ENCODE results near the gene AXIN1. TPM values are rescaled to one million over a fixed set of nuclear protein-coding genes. Genes with fewer than 3 reads are reported as not detected.
A peak's percentile ranks its signal among the peaks of the same experiment; 100 is the strongest.

The AXIN1 gene
- total and polyA plus RNA-seq, 8 donors, result 8.0 to 13.6 (median 10.8) TPM

DNA sequence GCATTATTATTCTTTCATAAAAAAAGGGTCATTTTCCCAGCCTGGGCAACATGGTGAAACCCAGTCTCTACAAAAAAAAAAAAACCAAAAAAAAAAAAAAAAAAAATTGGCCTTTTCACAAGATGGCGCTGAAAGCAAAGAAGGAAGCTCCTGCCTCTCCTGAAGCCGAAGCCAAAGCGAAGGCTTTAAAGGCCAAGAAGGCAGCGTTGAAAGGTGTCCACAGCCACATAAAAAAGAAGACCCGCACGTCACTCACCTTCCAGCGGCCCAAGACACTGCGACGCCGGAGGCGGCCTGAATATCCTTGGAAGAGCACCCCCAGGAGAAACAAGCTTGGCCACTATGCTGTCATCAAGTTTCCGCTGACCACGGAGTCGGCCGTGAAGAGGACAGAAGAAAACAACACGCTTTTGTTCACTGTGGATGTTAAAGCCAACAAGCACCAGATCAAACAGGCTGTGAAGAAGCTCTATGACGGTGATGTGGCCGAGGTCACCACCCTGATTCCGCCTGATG is 34.2 kb upstream of the AXIN1 start:
- Histone ChIP-seq H3K36me3 (no peaks in the 10 kb centered on the region), H3K9me3 (no peaks in the 10 kb centered on the region), H3K27ac (no peak overlapping the region), H3K27me3 (no peaks in the 10 kb centered on the region), H3K4me3 (no peak overlapping the region), H3K4me1 (peaks cover 4 to 11% (median 5%) of the 10 kb centered on the region in 3 donors)
- 83 to 84% methylated on average over 19 of the region's 19 CpGs for WGBS, 2 donors
- DNase-seq (no peak), FAIRE-seq (no peak), ATAC-seq (no peak)
- intact Hi-C loops (cut with DNase I), result loop anchor here in 1 of 3 donors (10.0 kb wide), 1 partner anchor 268 kb away; no protein-coding TSS in a partner anchor
- TF ChIP-seq, protein P1, sequence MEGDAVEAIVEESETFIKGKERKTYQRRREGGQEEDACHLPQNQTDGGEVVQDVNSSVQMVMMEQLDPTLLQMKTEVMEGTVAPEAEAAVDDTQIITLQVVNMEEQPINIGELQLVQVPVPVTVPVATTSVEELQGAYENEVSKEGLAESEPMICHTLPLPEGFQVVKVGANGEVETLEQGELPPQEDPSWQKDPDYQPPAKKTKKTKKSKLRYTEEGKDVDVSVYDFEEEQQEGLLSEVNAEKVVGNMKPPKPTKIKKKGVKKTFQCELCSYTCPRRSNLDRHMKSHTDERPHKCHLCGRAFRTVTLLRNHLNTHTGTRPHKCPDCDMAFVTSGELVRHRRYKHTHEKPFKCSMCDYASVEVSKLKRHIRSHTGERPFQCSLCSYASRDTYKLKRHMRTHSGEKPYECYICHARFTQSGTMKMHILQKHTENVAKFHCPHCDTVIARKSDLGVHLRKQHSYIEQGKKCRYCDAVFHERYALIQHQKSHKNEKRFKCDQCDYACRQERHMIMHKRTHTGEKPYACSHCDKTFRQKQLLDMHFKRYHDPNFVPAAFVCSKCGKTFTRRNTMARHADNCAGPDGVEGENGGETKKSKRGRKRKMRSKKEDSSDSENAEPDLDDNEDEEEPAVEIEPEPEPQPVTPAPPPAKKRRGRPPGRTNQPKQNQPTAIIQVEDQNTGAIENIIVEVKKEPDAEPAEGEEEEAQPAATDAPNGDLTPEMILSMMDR (IDR thresholded peaks at IDR 0.05), result no peak

DNA sequence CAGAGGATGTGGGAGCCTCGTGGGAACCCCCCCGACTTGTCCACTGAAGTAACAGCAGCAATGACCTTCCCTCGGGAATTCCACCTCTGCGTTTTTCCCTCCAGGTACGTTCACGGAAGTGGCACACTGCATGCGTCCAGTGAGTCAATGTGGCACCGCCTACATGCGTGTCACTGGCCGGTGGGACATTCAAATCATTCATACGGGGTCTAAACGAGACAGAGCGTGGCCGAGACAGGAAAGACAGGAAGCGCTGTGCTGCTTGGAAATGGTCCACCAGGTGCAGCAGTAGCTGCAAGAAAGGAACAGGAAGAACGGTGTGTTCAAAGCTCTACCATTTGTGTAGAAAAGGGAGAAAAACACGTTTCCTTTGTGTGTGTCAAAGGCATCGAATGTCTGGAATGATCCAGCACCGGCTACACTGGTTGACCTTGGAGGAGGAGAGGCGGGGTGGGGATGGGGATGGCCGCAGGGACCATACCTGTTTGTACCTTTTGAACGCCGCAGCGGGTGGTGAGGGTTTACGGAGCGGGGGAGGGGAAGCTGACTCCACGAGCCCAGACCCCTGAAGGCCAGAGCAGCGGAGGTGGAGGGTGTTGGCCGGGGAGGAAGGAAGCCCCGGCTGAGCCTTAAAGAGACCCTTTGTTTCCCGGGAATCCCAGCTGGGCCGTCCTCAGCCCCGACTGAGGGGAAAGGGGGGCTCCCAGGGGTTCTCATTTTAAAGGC is 31.0 kb upstream of the AXIN1 start:
- 7 to 10% methylated on average over 33 of the region's 33 CpGs for WGBS, 2 donors
- peak; percentile 71 to 85 (median 74) for DNase-seq
- Histone ChIP-seq H3K9me3 (no peaks in the 10 kb centered on the region), H3K4me3 (peak overlapping the region in 3 of 4 donors; percentile 74 to 95 (median 91)), H3K36me3 (no peaks in the 10 kb centered on the region), H3K27ac (peak overlapping the region; percentile 84 to 95 (median 88)), H3K27me3 (no peaks in the 10 kb centered on the region), H3K4me1 (peaks cover 12 to 21% (median 21%) of the 10 kb centered on the region in 3 donors)
- peak; percentile 18 to 40 (median 26) for ATAC-seq
- FAIRE-seq, result no peak
- intact Hi-C loops (cut with DNase I), result loop anchor here in 1 of 3 donors (10.0 kb wide), 1 partner anchor 271 kb away; no protein-coding TSS in a partner anchor
- TF ChIP-seq, protein P1 (IDR thresholded peaks at IDR 0.05), result no peak

DNA sequence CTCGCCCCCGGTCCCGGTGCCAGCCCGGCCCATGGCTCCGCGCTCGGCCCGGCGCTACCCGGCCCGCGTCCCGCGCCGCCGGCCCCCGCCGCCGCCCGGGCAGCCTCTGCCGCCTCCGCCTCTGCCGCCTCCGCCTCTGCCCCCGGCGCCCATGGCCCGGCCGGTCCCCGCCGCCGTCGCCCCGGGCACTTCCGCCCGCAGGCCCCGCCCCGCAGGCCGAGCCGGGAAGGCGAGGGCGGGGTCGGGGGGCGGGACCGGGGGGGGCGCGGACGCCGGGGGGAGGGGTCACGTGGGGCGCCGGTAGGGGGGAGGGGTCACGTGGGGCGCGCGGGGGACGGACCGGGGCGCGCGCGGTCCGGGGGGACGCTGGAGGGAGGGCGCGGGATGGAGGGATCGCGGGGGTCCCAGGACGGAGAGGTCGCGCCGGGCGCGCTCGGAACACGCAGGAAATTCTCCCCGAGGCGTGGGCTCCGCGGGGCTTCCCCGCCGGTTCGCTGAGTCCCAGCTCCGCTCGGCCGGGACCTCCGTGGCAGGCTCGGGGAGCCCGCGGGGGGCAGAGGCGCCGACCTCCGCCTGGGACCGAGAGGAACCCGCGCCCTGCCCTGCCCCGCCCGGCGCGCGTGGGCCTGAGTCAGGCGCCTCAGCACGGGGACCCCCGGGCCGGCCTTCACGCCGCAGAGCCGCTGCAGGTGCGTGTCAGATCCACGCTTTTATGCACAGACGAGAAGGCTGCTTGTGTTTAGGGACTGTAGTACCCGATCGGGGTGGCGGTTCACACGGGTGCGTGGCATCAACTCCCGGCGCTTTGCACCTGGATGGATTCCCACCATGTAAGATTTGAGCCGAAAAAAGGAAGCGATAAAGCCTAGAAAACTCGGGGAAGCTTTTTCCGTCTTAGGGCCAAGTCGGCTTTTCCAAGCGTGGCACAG is 29.5 kb upstream of the AXIN1 start, which contains the start of gene PGAP6:
TSS of gene PGAP6 (minus strand) at position 190 of the 929 bp plus-strand sequence. CDS start at position 33, 157 bp downstream.
- ATAC-seq (peak; percentile 19 to 52 (median 24)), FAIRE-seq (no peak), DNase-seq (peak in 5 of 6 donors; percentile 65 to 87 (median 82))
- H3K9me3 ChIP-seq, result no peaks in the 10 kb centered on the region
- 1% methylated on average over 38 to 120 of the region's 123 CpGs for WGBS, 2 donors
- peak within 1 kb of the TSS; percentile 88 to 95 (median 90) for H3K4me3 ChIP-seq
- TF ChIP-seq, protein P1 (IDR thresholded peaks at IDR 0.05), result no peak
- H3K27ac ChIP-seq, result peak within 1 kb of the TSS; percentile 84 to 95 (median 91)
- peaks cover 0 to 4% (median 0%) of the 10 kb centered on the region in 3 donors for H3K36me3 ChIP-seq
- intact Hi-C loops (cut with DNase I), result loop anchor here in 1 of 3 donors (10.0 kb wide), 1 partner anchor 273 kb away; no protein-coding TSS in a partner anchor
- H3K27me3 ChIP-seq, result no peaks in the 10 kb centered on the region
- H3K4me1 ChIP-seq, result peaks cover 9 to 21% (median 17%) of the 10 kb centered on the region in 3 donors

DNA sequence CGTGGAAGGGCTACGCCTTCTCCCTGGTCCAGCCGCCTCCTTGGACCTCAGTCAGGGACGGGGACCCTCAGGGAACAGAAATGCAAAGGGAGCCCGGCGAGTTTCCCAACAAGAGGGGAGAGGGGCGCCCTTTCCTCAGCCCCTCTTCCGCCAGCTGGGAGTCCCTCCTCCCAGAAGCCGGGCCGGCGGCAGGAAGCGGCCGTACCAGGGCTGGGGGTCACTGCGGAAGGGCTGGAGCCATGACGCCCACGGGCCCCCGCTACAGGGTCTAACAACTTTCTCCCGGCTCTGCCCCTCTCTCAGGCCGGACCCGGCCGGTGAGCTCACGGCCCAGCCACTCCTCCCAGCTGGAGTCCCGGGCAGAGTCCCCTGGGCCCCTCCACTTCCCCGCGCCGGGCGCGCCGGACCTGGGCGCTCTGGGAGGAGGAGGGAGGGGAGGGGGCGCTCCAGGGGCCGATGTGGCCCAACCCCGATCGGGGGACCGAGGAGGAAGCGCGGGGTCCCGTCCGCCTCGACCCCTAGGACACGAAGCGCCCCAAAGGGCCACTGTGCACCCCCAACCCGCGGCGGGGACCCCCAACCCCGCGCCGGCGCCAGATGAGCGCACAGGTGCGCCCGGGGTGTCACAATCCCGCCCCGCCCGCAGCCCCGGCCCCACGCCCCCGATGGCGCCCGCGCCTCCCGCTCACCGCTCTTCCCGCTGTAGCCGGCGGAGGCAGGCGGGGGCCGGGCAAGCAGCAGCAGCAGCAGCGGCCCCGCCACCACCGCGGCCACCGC is 28.7 kb upstream of the AXIN1 start:
- TF ChIP-seq, protein P1 (IDR thresholded peaks at IDR 0.05), result no peak
- peak overlapping the region; percentile 81 to 93 (median 83) for H3K27ac ChIP-seq

More for the DNA sequence above, 28.7 kb upstream of the AXIN1 start:
- no peak for FAIRE-seq
- peak; percentile 2 to 11 (median 10) for ATAC-seq
- Histone ChIP-seq H3K4me3 (peak overlapping the region; percentile 73 to 95 (median 82)), H3K27me3 (no peaks in the 10 kb centered on the region), H3K4me1 (peaks cover 9 to 21% (median 17%) of the 10 kb centered on the region in 3 donors), H3K9me3 (no peaks in the 10 kb centered on the region), H3K36me3 (peaks cover 0 to 12% (median 0%) of the 10 kb centered on the region in 3 donors)
- peak in 5 of 6 donors; percentile 57 to 90 (median 74) for DNase-seq
- intact Hi-C loops (cut with DNase I), result loop anchor here in 1 of 3 donors (10.0 kb wide), 1 partner anchor 274 kb away; no protein-coding TSS in a partner anchor
- 1% methylated on average over 45 to 73 of the region's 73 CpGs for WGBS, 2 donors

Measured in pancreas (tissue), 10 donors.